Neural cell (in vitro differentiated cells): Measurements from ENCODE around the gene IL15. TPM values are rescaled to one million over a fixed set of nuclear protein-coding genes. Genes with fewer than 3 reads are reported as not detected.
"Not testable (repeated sequence)": the region's sequence is repeated elsewhere in the genome, so short reads cannot be mapped to it uniquely, and the experiment has no call there.

Experiments
- H2AFZ ChIP-seq: fragments of 200-600, 300-800 bp; sonication (generic), shearing (Covaris generic); 2 replicates; pipeline ENCODE4 v1.6.0; 2014; ENCODE audit warnings: low read depth, mild to moderate bottlenecking, antibody characterized with exemption, low read length, moderate library complexity
- H3F3A ChIP-seq: fragments of 200-600 bp; shearing (Covaris generic); 2 replicates; pipeline ENCODE4 v1.6.1; 2016; ENCODE audit warnings: mild to moderate bottlenecking, moderate library complexity, mixed read lengths, antibody characterized with exemption, low read length; ENCODE audit not compliant: insufficient read depth, poor library complexity, severe bottlenecking
- H3K27ac ChIP-seq: fragments of 200-600, 300-800 bp; sonication (generic), shearing (Covaris generic); 2 replicates; pipeline ENCODE4 v1.5.1; 2014; ENCODE audit warnings: mild to moderate bottlenecking, low read length, moderate library complexity
- H3K27me3 ChIP-seq: fragments of 300-800, 200-600 bp; sonication (generic), shearing (Covaris generic); 2 replicates; pipeline ENCODE4 v1.6.0; 2014; ENCODE audit warnings: mild to moderate bottlenecking, low read depth, low read length, moderate library complexity; ENCODE audit not compliant: insufficient read depth
- H3K36me3 ChIP-seq: fragments of 300-800, 200-600 bp; sonication (generic), shearing (Covaris generic); 2 replicates; pipeline ENCODE4 v1.5.1; 2014; ENCODE audit warnings: mild to moderate bottlenecking, antibody characterized with exemption, low read length, moderate library complexity; ENCODE audit not compliant: insufficient read depth
- H3K4me2 ChIP-seq: fragments of 300-800, 200-600 bp; sonication (generic), shearing (Covaris generic); 2 replicates; pipeline ENCODE4 v1.6.0; 2014; ENCODE audit warnings: mild to moderate bottlenecking, low read length
- H3K4me3 ChIP-seq: fragments of 300-800, 200-600 bp; sonication (generic), shearing (Covaris generic); 2 replicates; pipeline ENCODE4 v1.5.1; 2014; ENCODE audit warnings: mild to moderate bottlenecking, low read length, moderate library complexity
- H3K79me2 ChIP-seq: fragments of 200-600 bp; shearing (Covaris generic); replicated peaks from 2 replicates; pipeline ENCODE4 v1.6.0; 2014; ENCODE audit warnings: mild to moderate bottlenecking, low read length, moderate library complexity; ENCODE audit not compliant: insufficient read depth
- H3K9ac ChIP-seq: fragments of 300-800, 200-600 bp; sonication (generic), shearing (Covaris generic); 2 replicates; pipeline ENCODE4 v1.6.1; 2016; ENCODE audit warnings: mild to moderate bottlenecking, low read length, mixed read lengths
- H3K9me2 ChIP-seq: fragments of 200-600 bp; shearing (Covaris generic); 2 replicates; pipeline ENCODE4 v1.6.1; 2016; ENCODE audit warnings: mild to moderate bottlenecking, low read length, mixed read lengths; ENCODE audit not compliant: insufficient read depth
- H3K9me3 ChIP-seq: fragments of 200-600, 300-800 bp; sonication (generic), shearing (Covaris generic); 2 replicates; pipeline ENCODE4 v1.6.1; 2016; ENCODE audit warnings: mild to moderate bottlenecking, mixed run types, low read length, moderate library complexity, mixed read lengths
- H4K20me1 ChIP-seq: fragments of 200-600 bp; shearing (Covaris generic); 2 replicates; pipeline ENCODE4 v1.6.1; 2016; ENCODE audit warnings: mild to moderate bottlenecking, mixed run types; ENCODE audit not compliant: insufficient read depth
- EP300 ChIP-seq: fragments of 450-650 bp; conservative IDR thresholded peaks from 2 replicates; pipeline ENCODE4 v1.6.1; 2014; ENCODE audit warnings: antibody characterized with exemption, mild to moderate bottlenecking, moderate library complexity; ENCODE audit not compliant: poor library complexity, severe bottlenecking
- EZH2 ChIP-seq: fragments of 200-600, 300-800 bp; shearing (Covaris generic), sonication (generic); IDR thresholded peaks from 2 replicates; pipeline ENCODE4 v1.6.1; 2014; ENCODE audit warnings: antibody characterized with exemption, low read length, borderline replicate concordance, mild to moderate bottlenecking; ENCODE audit not compliant: insufficient read depth, poor library complexity, severe bottlenecking
- MXI1 ChIP-seq: fragments of 450-650 bp; conservative IDR thresholded peaks from 2 replicates; pipeline ENCODE4 v1.6.1; 2014; ENCODE audit warnings: antibody characterized with exemption, mild to moderate bottlenecking; ENCODE audit not compliant: poor library complexity, severe bottlenecking
- POLR2AphosphoS5 ChIP-seq: IDR thresholded peaks from 2 replicates; pipeline ENCODE4 v1.6.1; 2012
- RAD21 ChIP-seq: fragments of 450-650 bp; conservative IDR thresholded peaks from 2 replicates; pipeline ENCODE4 v1.6.1; 2014; ENCODE audit warnings: antibody characterized with exemption, mild to moderate bottlenecking, moderate library complexity
- SMC3 ChIP-seq: fragments of 450-650 bp; conservative IDR thresholded peaks from 2 replicates; pipeline ENCODE4 v1.6.1; 2014; ENCODE audit warnings: antibody characterized with exemption, mild to moderate bottlenecking, moderate library complexity; ENCODE audit not compliant: poor library complexity
- TAF1 ChIP-seq: IDR thresholded peaks from 2 replicates; pipeline ENCODE4 v1.6.1; 2012; ENCODE audit warnings: low read depth
- polyA plus RNA-seq: library from polyadenylated mRNA; depleted of rRNA; stranded (reverse); fragments of >200 nt; gene quantifications from 2 replicates; pipeline ENCODE4 v1.2.3, GENCODE V29; 2014
- TF ChIP-seq, protein P1 (sequence below): fragments of 450-650 bp; IDR thresholded peaks from 2 replicates; pipeline ENCODE4 v1.5.1; 2014; ENCODE audit warnings: antibody characterized with exemption, mild to moderate bottlenecking, moderate library complexity; ENCODE audit not compliant: poor library complexity, severe bottlenecking
- TF ChIP-seq, protein P2 (sequence below): IDR thresholded peaks from 2 replicates; pipeline ENCODE4 v1.6.1; 2012; ENCODE audit warnings: borderline replicate concordance

Gene IL15
- polyA plus RNA-seq, 1 donor from 2014 or later = not detected

GRCh38 chr4:141686146-141686775 lies 49.9 kb downstream of the IL15 start:
- Histone ChIP-seq H4K20me1 (no peaks in the 10 kb centered on the region), H3K9me3 (no peaks in the 10 kb centered on the region), H3K4me2 (no peak overlapping the region), H3K36me3 (no peaks in the 10 kb centered on the region), H3K9ac (no peak overlapping the region), H3F3A (no peaks in the 10 kb centered on the region), H3K27ac (no peak overlapping the region), H2AFZ (no peak overlapping the region), H3K79me2 (no peaks in the 10 kb centered on the region), H3K27me3 (no peaks in the 10 kb centered on the region), H3K4me3 (no peak overlapping the region), H3K9me2 (no peaks in the 10 kb centered on the region)
- TF ChIP-seq POLR2AphosphoS5 (no peak), SMC3 (no peak)

- Histone ChIP-seq H3K4me2 (no peak overlapping the region), H3K9ac (no peak overlapping the region), H3K36me3 (no peaks in the 10 kb centered on the region), H3F3A (no peaks in the 10 kb centered on the region), H3K27me3 (no peaks in the 10 kb centered on the region), H3K79me2 (no peaks in the 10 kb centered on the region), H3K27ac (no peak overlapping the region), H3K9me2 (no peaks in the 10 kb centered on the region), H4K20me1 (no peaks in the 10 kb centered on the region), H2AFZ (no peak overlapping the region), H3K9me3 (no peaks in the 10 kb centered on the region), H3K4me3 (no peak overlapping the region)
- TF ChIP-seq EZH2 (no peak), SMC3 (no peak), RAD21 (no peak), EP300 (no peak), POLR2AphosphoS5 (no peak), MXI1 (no peak), TAF1 (no peak)
- TF ChIP-seq, protein P1, sequence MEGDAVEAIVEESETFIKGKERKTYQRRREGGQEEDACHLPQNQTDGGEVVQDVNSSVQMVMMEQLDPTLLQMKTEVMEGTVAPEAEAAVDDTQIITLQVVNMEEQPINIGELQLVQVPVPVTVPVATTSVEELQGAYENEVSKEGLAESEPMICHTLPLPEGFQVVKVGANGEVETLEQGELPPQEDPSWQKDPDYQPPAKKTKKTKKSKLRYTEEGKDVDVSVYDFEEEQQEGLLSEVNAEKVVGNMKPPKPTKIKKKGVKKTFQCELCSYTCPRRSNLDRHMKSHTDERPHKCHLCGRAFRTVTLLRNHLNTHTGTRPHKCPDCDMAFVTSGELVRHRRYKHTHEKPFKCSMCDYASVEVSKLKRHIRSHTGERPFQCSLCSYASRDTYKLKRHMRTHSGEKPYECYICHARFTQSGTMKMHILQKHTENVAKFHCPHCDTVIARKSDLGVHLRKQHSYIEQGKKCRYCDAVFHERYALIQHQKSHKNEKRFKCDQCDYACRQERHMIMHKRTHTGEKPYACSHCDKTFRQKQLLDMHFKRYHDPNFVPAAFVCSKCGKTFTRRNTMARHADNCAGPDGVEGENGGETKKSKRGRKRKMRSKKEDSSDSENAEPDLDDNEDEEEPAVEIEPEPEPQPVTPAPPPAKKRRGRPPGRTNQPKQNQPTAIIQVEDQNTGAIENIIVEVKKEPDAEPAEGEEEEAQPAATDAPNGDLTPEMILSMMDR = no peak
- TF ChIP-seq, protein P2, sequence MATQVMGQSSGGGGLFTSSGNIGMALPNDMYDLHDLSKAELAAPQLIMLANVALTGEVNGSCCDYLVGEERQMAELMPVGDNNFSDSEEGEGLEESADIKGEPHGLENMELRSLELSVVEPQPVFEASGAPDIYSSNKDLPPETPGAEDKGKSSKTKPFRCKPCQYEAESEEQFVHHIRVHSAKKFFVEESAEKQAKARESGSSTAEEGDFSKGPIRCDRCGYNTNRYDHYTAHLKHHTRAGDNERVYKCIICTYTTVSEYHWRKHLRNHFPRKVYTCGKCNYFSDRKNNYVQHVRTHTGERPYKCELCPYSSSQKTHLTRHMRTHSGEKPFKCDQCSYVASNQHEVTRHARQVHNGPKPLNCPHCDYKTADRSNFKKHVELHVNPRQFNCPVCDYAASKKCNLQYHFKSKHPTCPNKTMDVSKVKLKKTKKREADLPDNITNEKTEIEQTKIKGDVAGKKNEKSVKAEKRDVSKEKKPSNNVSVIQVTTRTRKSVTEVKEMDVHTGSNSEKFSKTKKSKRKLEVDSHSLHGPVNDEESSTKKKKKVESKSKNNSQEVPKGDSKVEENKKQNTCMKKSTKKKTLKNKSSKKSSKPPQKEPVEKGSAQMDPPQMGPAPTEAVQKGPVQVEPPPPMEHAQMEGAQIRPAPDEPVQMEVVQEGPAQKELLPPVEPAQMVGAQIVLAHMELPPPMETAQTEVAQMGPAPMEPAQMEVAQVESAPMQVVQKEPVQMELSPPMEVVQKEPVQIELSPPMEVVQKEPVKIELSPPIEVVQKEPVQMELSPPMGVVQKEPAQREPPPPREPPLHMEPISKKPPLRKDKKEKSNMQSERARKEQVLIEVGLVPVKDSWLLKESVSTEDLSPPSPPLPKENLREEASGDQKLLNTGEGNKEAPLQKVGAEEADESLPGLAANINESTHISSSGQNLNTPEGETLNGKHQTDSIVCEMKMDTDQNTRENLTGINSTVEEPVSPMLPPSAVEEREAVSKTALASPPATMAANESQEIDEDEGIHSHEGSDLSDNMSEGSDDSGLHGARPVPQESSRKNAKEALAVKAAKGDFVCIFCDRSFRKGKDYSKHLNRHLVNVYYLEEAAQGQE = no peak
These were observed 50.5 kb downstream of the IL15 start for GRCh38 chr4:141686879-141687278.

DNA sequence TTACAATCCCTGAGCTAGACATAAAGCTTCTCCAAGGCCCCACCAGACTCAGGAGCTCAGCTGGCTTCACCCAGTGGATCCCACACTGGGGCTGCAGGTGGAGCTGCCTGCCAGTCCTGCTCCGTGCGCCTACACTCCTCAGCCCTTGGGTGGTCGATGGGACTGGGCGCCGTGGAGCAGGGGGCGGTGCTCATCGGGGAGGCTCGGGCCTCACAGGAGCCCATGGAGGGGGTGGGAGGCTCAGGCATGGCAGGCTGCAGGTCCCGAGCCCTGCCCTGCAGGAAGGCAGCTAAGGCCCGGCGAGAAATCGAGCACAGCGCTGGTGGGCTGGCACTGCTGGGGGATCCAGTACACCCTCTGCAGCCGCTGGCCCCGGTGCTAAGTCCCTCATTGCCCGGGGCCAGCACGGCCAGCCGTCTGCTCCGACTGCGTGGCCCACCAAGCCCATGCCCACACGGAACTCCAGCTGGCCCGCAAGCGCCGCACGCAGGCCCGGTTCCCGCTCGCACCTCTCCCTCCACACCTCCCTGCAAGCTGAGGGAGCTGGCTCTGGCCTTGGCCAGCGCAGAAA lies 53.4 kb downstream of the IL15 start:
- not testable (repeated sequence) for H3K27me3 ChIP-seq, H3F3A ChIP-seq, H3K9ac ChIP-seq, H3K4me3 ChIP-seq, H3K79me2 ChIP-seq, H4K20me1 ChIP-seq, H3K4me2 ChIP-seq, H3K9me2 ChIP-seq, H3K27ac ChIP-seq, H2AFZ ChIP-seq, H3K36me3 ChIP-seq, H3K9me3 ChIP-seq

DNA sequence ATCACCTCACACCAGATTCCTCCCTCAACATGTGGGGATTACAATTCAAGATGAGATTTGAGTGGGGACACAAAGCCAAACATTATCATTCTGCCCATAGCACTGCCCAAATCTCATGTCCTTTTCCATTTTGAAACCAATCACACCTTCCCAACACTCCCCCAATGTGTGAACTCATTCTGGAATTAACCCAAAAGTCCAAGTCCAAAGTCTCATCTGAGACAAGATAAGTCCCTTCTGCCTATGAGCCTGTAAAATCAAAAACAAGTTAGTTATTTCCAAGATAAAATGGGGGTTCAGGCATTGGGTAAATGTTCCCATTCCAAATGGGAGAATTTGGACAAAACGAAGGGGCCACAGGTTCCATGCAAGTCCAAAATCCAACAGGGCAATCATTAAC lies 54.9 kb downstream of the IL15 start:
- not testable (repeated sequence) for H4K20me1 ChIP-seq, H3K79me2 ChIP-seq, H3K27me3 ChIP-seq, H3K27ac ChIP-seq, H3F3A ChIP-seq, H3K4me3 ChIP-seq, H3K9me2 ChIP-seq, H3K9ac ChIP-seq, H3K36me3 ChIP-seq, H3K9me3 ChIP-seq, H2AFZ ChIP-seq, H3K4me2 ChIP-seq
